AG09309 (cell line): ENCODE results near the gene NRP2.

Experiments
- DNase-seq: peaks from one replicate; pipeline ENCODE4 v3.0.0-alpha.2; 2010; ENCODE audit warnings: low read depth
- H3K4me3 ChIP-seq: 2 replicates; pipeline ENCODE4 v1.5.1; 2011; ENCODE audit warnings: mild to moderate bottlenecking, low read depth, low read length, moderate library complexity; ENCODE audit not compliant: control insufficient read depth
- TF ChIP-seq, protein P1 (sequence below): IDR thresholded peaks from 2 replicates; pipeline ENCODE4 v1.5.1; 2011; ENCODE audit warnings: mild to moderate bottlenecking, low read depth, low read length, inconsistent platforms; ENCODE audit not compliant: insufficient read depth, control insufficient read depth; ENCODE audit errors: missing control alignments

Gene NRP2

DNA sequence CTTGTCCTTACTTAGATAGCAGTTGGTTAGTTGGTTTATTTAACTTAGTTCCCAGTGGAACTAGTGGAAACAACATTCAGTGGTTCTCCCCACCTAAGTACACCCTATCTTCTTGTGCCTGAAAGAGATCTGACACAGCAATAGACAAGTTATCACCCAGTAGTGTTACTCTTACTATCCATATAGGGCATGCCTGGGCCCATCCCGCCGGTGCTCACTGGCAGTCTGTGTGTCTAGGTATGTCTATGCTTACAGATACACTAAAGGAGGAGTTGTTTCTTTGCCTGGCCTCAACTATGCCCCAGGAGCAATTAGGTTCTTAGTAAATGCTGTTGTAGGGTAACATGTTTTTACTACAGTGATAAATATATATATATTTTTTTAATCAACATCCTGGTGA, 12.0 kb upstream of the NRP2 start:
- H3K4me3 ChIP-seq, result no peak overlapping the region
- no peak for DNase-seq
- TF ChIP-seq, protein P1, sequence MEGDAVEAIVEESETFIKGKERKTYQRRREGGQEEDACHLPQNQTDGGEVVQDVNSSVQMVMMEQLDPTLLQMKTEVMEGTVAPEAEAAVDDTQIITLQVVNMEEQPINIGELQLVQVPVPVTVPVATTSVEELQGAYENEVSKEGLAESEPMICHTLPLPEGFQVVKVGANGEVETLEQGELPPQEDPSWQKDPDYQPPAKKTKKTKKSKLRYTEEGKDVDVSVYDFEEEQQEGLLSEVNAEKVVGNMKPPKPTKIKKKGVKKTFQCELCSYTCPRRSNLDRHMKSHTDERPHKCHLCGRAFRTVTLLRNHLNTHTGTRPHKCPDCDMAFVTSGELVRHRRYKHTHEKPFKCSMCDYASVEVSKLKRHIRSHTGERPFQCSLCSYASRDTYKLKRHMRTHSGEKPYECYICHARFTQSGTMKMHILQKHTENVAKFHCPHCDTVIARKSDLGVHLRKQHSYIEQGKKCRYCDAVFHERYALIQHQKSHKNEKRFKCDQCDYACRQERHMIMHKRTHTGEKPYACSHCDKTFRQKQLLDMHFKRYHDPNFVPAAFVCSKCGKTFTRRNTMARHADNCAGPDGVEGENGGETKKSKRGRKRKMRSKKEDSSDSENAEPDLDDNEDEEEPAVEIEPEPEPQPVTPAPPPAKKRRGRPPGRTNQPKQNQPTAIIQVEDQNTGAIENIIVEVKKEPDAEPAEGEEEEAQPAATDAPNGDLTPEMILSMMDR, result no peak

DNA sequence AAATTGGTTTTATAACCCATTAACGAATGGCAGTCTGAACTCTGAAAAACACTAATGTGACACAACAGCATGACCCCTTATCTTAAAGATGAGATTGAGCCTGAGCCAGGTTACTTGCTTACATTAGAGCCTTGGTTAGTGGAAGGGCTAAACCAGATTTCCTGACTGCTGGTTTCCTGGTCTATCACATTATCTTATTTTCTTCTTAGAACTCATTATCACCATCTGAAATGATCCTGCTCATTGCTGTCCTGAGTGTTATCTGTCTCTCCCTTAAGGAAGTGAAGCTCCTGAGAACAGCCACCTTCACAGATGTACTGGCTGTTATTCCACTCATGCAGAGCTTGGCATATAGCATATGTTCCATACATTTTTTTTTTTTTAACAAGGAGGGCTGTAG, 9.0 kb upstream of the NRP2 start:
- H3K4me3 ChIP-seq, result no peak overlapping the region
- DNase-seq, result no peak
- TF ChIP-seq, protein P1, result no peak

DNA sequence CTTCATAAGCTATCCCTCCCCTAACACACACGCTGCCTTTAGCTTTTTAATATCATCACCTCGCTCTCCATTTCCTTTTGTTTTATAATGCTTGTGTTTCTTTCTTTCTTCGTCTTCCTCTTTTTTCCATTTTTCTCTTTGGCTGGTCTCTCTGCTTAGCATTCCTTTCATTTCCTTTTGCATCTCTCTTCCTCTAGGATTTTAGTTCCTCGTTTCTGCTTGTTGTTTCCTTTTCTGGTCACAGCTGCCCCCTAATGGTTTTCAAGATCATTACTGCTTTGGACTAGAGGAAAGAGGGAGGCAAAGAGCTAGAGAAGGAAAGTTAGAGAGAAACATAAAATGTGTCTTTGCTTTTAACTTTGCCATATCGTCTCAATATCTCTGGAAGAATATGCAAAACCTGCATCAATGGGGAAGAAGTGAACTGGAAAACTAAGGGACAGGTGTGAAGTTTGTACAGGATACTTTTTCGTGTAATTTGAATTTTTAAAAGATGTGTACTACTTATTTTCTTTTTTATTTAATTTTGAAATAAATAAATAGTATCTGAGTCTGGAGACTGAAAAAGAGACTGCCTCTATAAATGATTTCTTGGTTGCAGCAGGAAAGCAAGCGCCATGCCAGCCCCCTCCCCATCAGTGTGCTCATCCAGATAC, 6.3 kb upstream of the NRP2 start:
- no peak for DNase-seq
- H3K4me3 ChIP-seq, result no peak overlapping the region

DNA sequence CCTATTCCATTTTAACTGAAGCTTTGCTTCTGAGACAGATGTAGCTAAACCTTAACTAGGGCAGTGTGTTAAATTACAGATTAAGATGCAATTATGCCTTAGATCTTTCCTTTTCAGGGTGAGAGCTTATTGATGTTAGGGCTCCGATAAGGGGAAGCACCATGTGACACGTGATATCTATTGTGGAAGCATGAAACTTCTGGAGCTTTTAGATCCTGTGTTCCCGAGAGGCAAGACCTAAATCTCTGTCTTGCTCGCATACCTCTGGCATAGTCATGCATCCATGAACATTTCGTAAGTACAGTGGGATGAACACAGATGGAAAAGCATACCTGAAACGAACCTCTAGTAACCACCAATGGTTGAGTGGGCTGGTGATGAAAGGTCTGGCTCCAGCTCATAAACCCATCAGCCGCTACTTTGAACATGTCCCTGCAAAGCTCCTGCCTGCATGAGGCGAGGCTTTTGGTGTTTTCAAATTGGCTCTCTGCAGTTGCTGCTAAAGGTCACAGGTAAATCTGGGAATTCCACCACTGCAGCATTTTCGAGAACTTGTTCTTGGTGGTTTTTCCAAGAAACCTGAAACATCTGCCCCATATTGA, 3.7 kb upstream of the NRP2 start:
- H3K4me3 ChIP-seq, result no peak overlapping the region
- DNase-seq, result no peak
- TF ChIP-seq, protein P1, result no peak

More for the DNA sequence above, 6.3 kb upstream of the NRP2 start:
- TF ChIP-seq, protein P1, result peak; percentile 81

DNA sequence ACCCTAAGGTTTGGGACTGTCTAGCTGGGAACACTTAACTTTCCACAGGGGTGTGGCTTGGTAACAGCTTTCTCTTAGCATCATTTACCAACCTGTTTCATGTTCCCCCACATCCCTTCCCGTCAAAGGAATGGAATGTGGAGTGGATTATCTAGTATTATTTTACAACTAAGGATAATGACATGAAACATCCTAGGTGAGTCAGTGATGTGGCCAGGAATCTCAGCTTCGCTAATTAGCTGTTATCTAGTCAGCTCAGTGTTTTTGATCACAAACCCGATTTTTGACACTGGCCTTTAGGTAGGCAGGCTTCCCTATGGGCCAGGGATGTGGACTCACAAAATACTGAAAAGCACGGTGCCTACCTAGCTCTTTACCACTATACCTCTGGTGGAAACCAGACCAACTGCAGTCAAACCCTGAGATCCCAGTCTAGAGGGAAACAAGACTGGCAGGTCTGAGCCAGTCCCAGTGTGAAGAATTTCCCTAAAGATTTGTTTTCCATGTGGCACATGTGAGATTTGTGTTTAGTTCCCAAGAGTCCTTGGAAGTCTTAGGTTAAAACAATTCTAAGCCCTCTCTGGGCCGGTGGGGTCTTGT, 2.8 kb upstream of the NRP2 start:
- no peak overlapping the region for H3K4me3 ChIP-seq
- TF ChIP-seq, protein P1, result no peak
- DNase-seq, result no peak

DNA sequence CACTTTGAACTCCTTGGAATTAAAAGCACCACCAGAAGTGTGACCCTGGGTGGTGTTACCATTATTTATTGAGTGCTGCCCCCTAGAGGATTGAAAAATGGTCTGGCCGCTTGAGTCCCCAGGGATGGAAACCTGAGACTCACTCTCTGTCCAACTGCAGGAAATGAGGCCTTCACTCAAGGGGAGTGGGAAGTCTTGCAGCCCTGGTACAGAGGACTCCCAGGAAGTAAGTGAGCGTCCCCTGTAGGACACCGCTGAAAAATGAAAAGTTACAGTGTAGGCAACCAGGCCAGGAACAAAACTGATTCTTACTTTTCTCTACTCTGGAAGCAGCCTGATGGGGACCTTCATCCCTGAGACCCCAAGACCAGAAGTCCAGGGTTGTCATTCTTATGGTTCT, 2.2 kb upstream of the NRP2 start:
- TF ChIP-seq, protein P1, result peak; percentile 67
- DNase-seq, result no peak

More for the DNA sequence above, 2.2 kb upstream of the NRP2 start:
- no peak overlapping the region for H3K4me3 ChIP-seq
